ENCODE data around the gene PARP14. TPM values are rescaled to one million over a fixed set of nuclear protein-coding genes. Genes with fewer than 3 reads are reported as not detected.
"Not testable (repeated sequence)": the region's sequence is repeated elsewhere in the genome, so short reads cannot be mapped to it uniquely, and the experiment has no call there.

PARP14 gene
- total RNA-seq, 3 donors from 2014 or later (not counting 1 experiment from before 2014, with no cell fraction given) = 77.6 to 92.6 (median 89.9) TPM

GRCh38 chr3:122697952-122698620 lies 17.4 kb downstream of the PARP14 start:
- no peaks in the 10 kb centered on the region for H3K9me3 Mint-ChIP-seq
- ATAC-seq = peak in 1 of 3 donors; percentile 24
- no peak overlapping the region for H3K4me3 Mint-ChIP-seq
- intact Hi-C loops (cut with micrococcal nuclease) = no loop called here
- Histone ChIP-seq H3K27me3 (ENCODE audit: control insufficient read depth, insufficient read depth, low read length) (no peaks in the 10 kb centered on the region), H3K27ac (ENCODE audit: low read length) (peak overlapping the region; percentile 66), H3K36me3 (ENCODE audit: control insufficient read depth, insufficient read depth, low read length) (peaks cover 80% of the 10 kb centered on the region), H3K4me1 (ENCODE audit: control insufficient read depth, insufficient read depth, low read length) (peaks cover 3% of the 10 kb centered on the region), H3K9me3 (ENCODE audit: control insufficient read depth, insufficient read depth, low read length) (no peaks in the 10 kb centered on the region), H3K4me3 (ENCODE audit: low read length) (no peak overlapping the region)
- peaks cover 21 to 25% of the 10 kb centered on the region in 2 donors for H3K4me1 Mint-ChIP-seq
- no CpG with 5 or more reads among the region's 2 CpGs for WGBS (ENCODE audit: insufficient coverage)
- no peaks in the 10 kb centered on the region for H3K27me3 Mint-ChIP-seq (ENCODE audit: low read depth in 2 of 2)
- no peak for TF ChIP-seq CTCF (IDR thresholded peaks at IDR 0.05)
- H3K27ac Mint-ChIP-seq = peak overlapping the region; percentile 4 to 5
- no peak for DNase-seq
- H3K36me3 Mint-ChIP-seq = peaks cover 41% of the 10 kb centered on the region

GRCh38 chr3:122700193-122700592 lies 19.6 kb downstream of the PARP14 start:
- Mint-ChIP-seq H3K27me3 (ENCODE audit: low read depth in 2 of 2) (no peaks in the 10 kb centered on the region), H3K9me3 (no peaks in the 10 kb centered on the region), H3K27ac (peak overlapping the region in 1 of 2 donors; percentile 45), H3K36me3 (peaks cover 47% of the 10 kb centered on the region), H3K4me3 (no peak overlapping the region), H3K4me1 (peaks cover 26 to 31% of the 10 kb centered on the region in 2 donors)
- no peaks in the 10 kb centered on the region for H3K27me3 ChIP-seq (ENCODE audit: control insufficient read depth, insufficient read depth, low read length)
- peaks cover 3% of the 10 kb centered on the region for H3K4me1 ChIP-seq (ENCODE audit: control insufficient read depth, insufficient read depth, low read length)
- no peak overlapping the region for H3K27ac ChIP-seq (ENCODE audit: low read length)
- intact Hi-C loops (cut with micrococcal nuclease) = no loop called here
- no peaks in the 10 kb centered on the region for H3K9me3 ChIP-seq (ENCODE audit: control insufficient read depth, insufficient read depth, low read length)
- DNase-seq (no peak), ATAC-seq (no peak)
- H3K36me3 ChIP-seq (ENCODE audit: control insufficient read depth, insufficient read depth, low read length) = peaks cover 86% of the 10 kb centered on the region
- H3K4me3 ChIP-seq (ENCODE audit: low read length) = no peak overlapping the region
- WGBS (ENCODE audit: insufficient coverage) = 94% methylated on average over 2 of the region's 2 CpGs
- TF ChIP-seq CTCF (IDR thresholded peaks at IDR 0.05) = no peak

- no peak for ATAC-seq
- H3K36me3 ChIP-seq (ENCODE audit: control insufficient read depth, insufficient read depth, low read length) = peaks cover 73% of the 10 kb centered on the region
- Mint-ChIP-seq H3K27me3 (ENCODE audit: low read depth in 2 of 2) (no peaks in the 10 kb centered on the region), H3K36me3 (peaks cover 19% of the 10 kb centered on the region), H3K9me3 (no peaks in the 10 kb centered on the region), H3K27ac (no peak overlapping the region), H3K4me3 (no peak overlapping the region), H3K4me1 (peaks cover 27 to 37% of the 10 kb centered on the region in 2 donors)
- DNase-seq = no peak
- H3K4me3 ChIP-seq (ENCODE audit: low read length) = no peak overlapping the region
- H3K27me3 ChIP-seq (ENCODE audit: control insufficient read depth, insufficient read depth, low read length) = no peaks in the 10 kb centered on the region
- no peak for TF ChIP-seq CTCF (IDR thresholded peaks at IDR 0.05)
- intact Hi-C loops (cut with micrococcal nuclease) = no loop called here
- H3K4me1 ChIP-seq (ENCODE audit: control insufficient read depth, insufficient read depth, low read length) = no peaks in the 10 kb centered on the region
- WGBS (ENCODE audit: insufficient coverage) = 100% methylated on average over 1 of the region's 1 CpG
- no peaks in the 10 kb centered on the region for H3K9me3 ChIP-seq (ENCODE audit: control insufficient read depth, insufficient read depth, low read length)
- no peak overlapping the region for H3K27ac ChIP-seq (ENCODE audit: low read length)
These were observed 24.7 kb downstream of the PARP14 start for GRCh38 chr3:122705379-122705778.

GRCh38 chr3:122710616-122711251 lies 30.1 kb downstream of the PARP14 start:
- H3K27ac ChIP-seq (ENCODE audit: low read length); H3K9me3 ChIP-seq (ENCODE audit: control insufficient read depth, insufficient read depth, low read length); H3K4me1 ChIP-seq (ENCODE audit: control insufficient read depth, insufficient read depth, low read length); ATAC-seq; H3K27me3 ChIP-seq (ENCODE audit: control insufficient read depth, insufficient read depth, low read length); H3K4me3 ChIP-seq (ENCODE audit: low read length); H3K9me3 Mint-ChIP-seq; H3K27me3 Mint-ChIP-seq (ENCODE audit: low read depth in 2 of 2); DNase-seq; H3K4me3 Mint-ChIP-seq; intact Hi-C loops (cut with micrococcal nuclease): not testable (repeated sequence)
- Mint-ChIP-seq H3K4me1 (peaks cover 35 to 44% of the 10 kb centered on the region in 2 donors), H3K36me3 (peaks cover 39% of the 10 kb centered on the region), H3K27ac (peak overlapping the region in 1 of 2 donors; percentile 22)
- 100% methylated on average over 1 of the region's 1 CpG for WGBS (ENCODE audit: insufficient coverage)
- H3K36me3 ChIP-seq (ENCODE audit: control insufficient read depth, insufficient read depth, low read length) = peaks cover 65% of the 10 kb centered on the region

All from natural killer cell (primary cell).